Glutamatergic neuron (in vitro differentiated cells): ENCODE results near the gene FAM227B. TPM values are rescaled to one million over a fixed set of nuclear protein-coding genes. Genes with fewer than 3 reads are reported as not detected.
"Not testable (repeated sequence)": the region's sequence is repeated elsewhere in the genome, so short reads cannot be mapped to it uniquely, and the experiment has no call there.

ENCODE experiments used
- DNase-seq: peaks from one replicate; pipeline ENCODE4 v3.0.0; 2022
- H3K27ac Mint-ChIP-seq: one replicate; pipeline ENCODE4 v1.8.0; 2020; ENCODE audit warnings: mild to moderate bottlenecking, mixed read lengths, inconsistent platforms; ENCODE audit not compliant: unreplicated experiment
- H3K27me3 Mint-ChIP-seq: one replicate; pipeline ENCODE4 v1.8.0; 2020; ENCODE audit warnings: mild to moderate bottlenecking, moderate library complexity, mixed read lengths, inconsistent platforms; ENCODE audit not compliant: unreplicated experiment
- H3K36me3 Mint-ChIP-seq: one replicate; pipeline ENCODE4 v1.8.0; 2020; ENCODE audit warnings: mild to moderate bottlenecking, mixed read lengths, inconsistent platforms; ENCODE audit not compliant: unreplicated experiment
- H3K4me1 Mint-ChIP-seq: one replicate; pipeline ENCODE4 v1.8.0; 2020; ENCODE audit warnings: mild to moderate bottlenecking, low read depth, mixed read lengths, inconsistent platforms; ENCODE audit not compliant: unreplicated experiment
- H3K4me3 Mint-ChIP-seq: one replicate; pipeline ENCODE4 v1.8.0; 2020; ENCODE audit warnings: mild to moderate bottlenecking, mixed read lengths, inconsistent platforms; ENCODE audit not compliant: unreplicated experiment
- H3K9me3 Mint-ChIP-seq: one replicate; pipeline ENCODE4 v1.8.0; 2020; ENCODE audit warnings: mild to moderate bottlenecking, moderate library complexity, mixed read lengths, inconsistent platforms; ENCODE audit not compliant: unreplicated experiment
- CTCF ChIP-seq: fragments of 200-600 bp; sonication (generic); IDR thresholded peaks from one replicate; pipeline ENCODE4 v1.5.0; 2021; ENCODE audit not compliant: partially characterized antibody, unreplicated experiment
- total RNA-seq: library from RNA; stranded (reverse); fragmentation: NEBNext Ultra II Directional; extraction: Animal tissue kit (Norgen Biotek cat#: 25700); gene quantifications from one replicate; pipeline ENCODE4 v1.2.1, GENCODE V29; 2021; ENCODE audit not compliant: unreplicated experiment

Gene FAM227B
- total RNA-seq, 1 donor from 2014 or later: 3.2 TPM

GRCh38 chr15:49538520-49538919, 82.1 kb downstream of the FAM227B start:
- H3K4me1 Mint-ChIP-seq: no peaks in the 10 kb centered on the region
- TF ChIP-seq CTCF: no peak
- peaks cover 16% of the 10 kb centered on the region for H3K9me3 Mint-ChIP-seq
- H3K4me3 Mint-ChIP-seq: no peak overlapping the region
- no peak for DNase-seq
- H3K27ac Mint-ChIP-seq: no peak overlapping the region
- H3K36me3 Mint-ChIP-seq: peaks cover 29% of the 10 kb centered on the region
- H3K27me3 Mint-ChIP-seq: peaks cover 4% of the 10 kb centered on the region

GRCh38 chr15:49530092-49530491, 90.5 kb downstream of the FAM227B start:
- Mint-ChIP-seq H3K4me1 (no peaks in the 10 kb centered on the region), H3K9me3 (peaks cover 1% of the 10 kb centered on the region), H3K27ac (no peak overlapping the region), H3K27me3 (no peaks in the 10 kb centered on the region), H3K36me3 (peaks cover 2% of the 10 kb centered on the region), H3K4me3 (no peak overlapping the region)
- DNase-seq: no peak
- no peak for TF ChIP-seq CTCF

GRCh38 chr15:49528289-49528688, 92.3 kb downstream of the FAM227B start:
- no peak for DNase-seq
- Mint-ChIP-seq H3K27me3 (peaks cover under 1% of the 10 kb centered on the region), H3K9me3 (peaks cover 1% of the 10 kb centered on the region), H3K36me3 (peaks cover 5% of the 10 kb centered on the region), H3K4me1 (no peaks in the 10 kb centered on the region), H3K27ac (no peak overlapping the region), H3K4me3 (no peak overlapping the region)
- TF ChIP-seq CTCF: no peak

- no peak for DNase-seq
- Mint-ChIP-seq H3K36me3 (peaks cover 13% of the 10 kb centered on the region), H3K9me3 (peaks cover 12% of the 10 kb centered on the region), H3K4me3 (no peak overlapping the region), H3K27ac (no peak overlapping the region), H3K4me1 (no peaks in the 10 kb centered on the region), H3K27me3 (peaks cover 1% of the 10 kb centered on the region)
- TF ChIP-seq CTCF: no peak
These were observed 98.8 kb downstream of the FAM227B start for GRCh38 chr15:49521802-49522201.

GRCh38 chr15:49512739-49513138, 107.9 kb downstream of the FAM227B start:
- not testable (repeated sequence) for H3K4me3 Mint-ChIP-seq, H3K27ac Mint-ChIP-seq, H3K36me3 Mint-ChIP-seq, H3K4me1 Mint-ChIP-seq, DNase-seq, H3K9me3 Mint-ChIP-seq, H3K27me3 Mint-ChIP-seq

- no peaks in the 10 kb centered on the region for H3K4me1 Mint-ChIP-seq
- no peak for DNase-seq
These were observed 113.4 kb downstream of the FAM227B start for GRCh38 chr15:49507261-49507660.

More at GRCh38 chr15:49507261-49507660, 113.4 kb downstream of the FAM227B start:
- Mint-ChIP-seq H3K27ac (no peak overlapping the region), H3K4me3 (no peak overlapping the region), H3K9me3 (no peaks in the 10 kb centered on the region), H3K27me3 (no peaks in the 10 kb centered on the region), H3K36me3 (peaks cover 5% of the 10 kb centered on the region)
- no peak for TF ChIP-seq CTCF
